Activated T-cell treated with anti-CD3 and anti-CD28 coated beads, Interleukin-2, amount 50 U/mL, for 24 hours (primary cell): ENCODE measurements around the gene CDC42SE1.

Experiments used
- DNase-seq: peaks from one replicate; pipeline ENCODE4 v3.0.0-alpha.2; 2020
- H3K27ac Mint-ChIP-seq: 2 replicates; pipeline ENCODE4 v1.8.0; 2020; ENCODE audit warnings: mild to moderate bottlenecking, mixed read lengths
- H3K27me3 Mint-ChIP-seq: 2 replicates; pipeline ENCODE4 v1.8.0; 2020; ENCODE audit warnings: mixed read lengths
- H3K36me3 Mint-ChIP-seq: 2 replicates; pipeline ENCODE4 v1.8.0; 2020; ENCODE audit warnings: low read depth, mixed read lengths
- H3K4me1 Mint-ChIP-seq: 2 replicates; pipeline ENCODE4 v1.8.0; 2020; ENCODE audit warnings: low read depth, mixed read lengths
- H3K4me3 Mint-ChIP-seq: 2 replicates; pipeline ENCODE4 v1.8.0; 2020; ENCODE audit warnings: mild to moderate bottlenecking, moderate library complexity, mixed read lengths
- H3K9me3 Mint-ChIP-seq: 2 replicates; pipeline ENCODE4 v1.8.0; 2020; ENCODE audit warnings: mixed read lengths

Gene CDC42SE1

DNA sequence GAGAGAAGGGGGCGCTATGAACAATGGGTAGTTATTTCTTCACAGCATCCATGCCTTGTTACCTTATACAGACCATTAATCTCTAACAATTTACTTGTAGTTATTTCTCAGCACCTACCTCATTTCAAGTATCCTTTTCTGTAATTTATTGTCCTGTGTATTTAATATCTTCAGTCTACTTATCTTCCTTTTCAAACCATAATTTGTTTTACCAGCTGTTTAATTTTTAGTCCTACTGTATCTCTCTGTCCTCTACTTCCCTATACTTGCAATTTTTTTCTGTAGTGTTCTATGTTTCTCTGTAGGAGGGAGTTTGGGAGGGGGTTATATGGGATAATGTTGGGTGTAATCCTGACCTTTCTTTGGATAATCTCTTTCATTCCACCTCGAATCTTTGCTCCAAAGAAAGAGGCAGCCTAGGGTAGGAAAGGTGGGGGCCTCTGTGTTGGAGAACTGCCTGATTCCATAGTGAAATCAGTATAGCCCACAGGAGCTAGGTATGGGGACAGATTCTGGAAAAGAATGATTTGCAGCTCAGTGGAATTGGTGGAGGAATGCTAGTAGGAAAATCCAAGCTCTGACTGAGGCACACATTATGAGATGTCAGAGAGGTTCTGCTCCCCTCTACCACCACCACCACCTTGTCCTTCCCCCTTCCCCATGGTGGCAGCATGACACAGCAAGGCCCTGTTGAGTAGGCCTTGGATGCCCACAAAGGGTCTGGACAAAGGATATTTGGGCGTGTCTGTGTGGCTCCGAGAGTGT, 1.4 kb upstream of the CDC42SE1 start:
- peak overlapping the region; percentile 90 for H3K4me3 Mint-ChIP-seq
- H3K4me1 Mint-ChIP-seq = peaks cover 50% of the 10 kb centered on the region
- no peaks in the 10 kb centered on the region for H3K27me3 Mint-ChIP-seq
- peaks cover 44% of the 10 kb centered on the region for H3K36me3 Mint-ChIP-seq
- peak overlapping the region; percentile 98 for H3K27ac Mint-ChIP-seq
- DNase-seq = no peak
- H3K9me3 Mint-ChIP-seq = no peaks in the 10 kb centered on the region

DNA sequence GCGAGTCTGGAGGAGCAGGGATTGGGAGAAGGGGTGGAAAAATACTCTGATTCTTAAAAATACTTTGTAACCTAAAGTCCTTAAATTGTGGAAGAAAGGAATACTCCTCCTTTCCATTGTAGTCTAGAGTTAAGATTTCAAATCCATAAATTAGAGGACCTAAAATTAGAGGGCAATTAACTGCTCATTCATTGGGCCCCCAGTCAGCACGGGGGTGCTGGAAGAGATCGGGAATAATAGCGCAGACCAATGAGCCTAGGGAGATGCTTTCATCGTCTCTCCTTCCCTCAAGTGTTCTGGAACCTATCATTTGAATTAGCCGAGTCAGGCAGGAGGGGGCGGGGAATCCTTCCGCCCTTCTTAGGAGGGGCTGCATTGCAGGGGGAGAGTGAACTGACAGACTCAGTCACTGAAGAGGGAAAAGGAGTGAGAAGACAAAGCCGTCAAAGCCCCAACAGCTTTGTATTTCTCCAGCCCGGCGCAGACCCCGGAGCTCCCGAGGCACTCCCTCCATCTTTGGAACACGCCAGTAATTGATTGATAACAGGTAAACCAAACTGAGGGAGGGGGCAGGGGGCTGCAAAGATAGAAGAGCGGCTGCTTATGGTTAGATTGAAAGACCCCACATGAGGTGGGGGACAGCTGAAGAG, 710 bp upstream of the CDC42SE1 start, which contains the start of gene MLLT11:
MLLT11 (plus strand) TSS at position 391 of the 650 bp plus-strand sequence. CDS start 6,828 bp downstream, outside the sequence.
- H3K27ac Mint-ChIP-seq = peak within 1 kb of the TSS; percentile 98
- peak within 1 kb of the TSS; percentile 90 for H3K4me3 Mint-ChIP-seq
- peaks cover 51% of the 10 kb centered on the region for H3K36me3 Mint-ChIP-seq
- H3K9me3 Mint-ChIP-seq = no peaks in the 10 kb centered on the region
- peaks cover 57% of the 10 kb centered on the region for H3K4me1 Mint-ChIP-seq
- peak; percentile 59 for DNase-seq
- H3K27me3 Mint-ChIP-seq = no peaks in the 10 kb centered on the region

DNA sequence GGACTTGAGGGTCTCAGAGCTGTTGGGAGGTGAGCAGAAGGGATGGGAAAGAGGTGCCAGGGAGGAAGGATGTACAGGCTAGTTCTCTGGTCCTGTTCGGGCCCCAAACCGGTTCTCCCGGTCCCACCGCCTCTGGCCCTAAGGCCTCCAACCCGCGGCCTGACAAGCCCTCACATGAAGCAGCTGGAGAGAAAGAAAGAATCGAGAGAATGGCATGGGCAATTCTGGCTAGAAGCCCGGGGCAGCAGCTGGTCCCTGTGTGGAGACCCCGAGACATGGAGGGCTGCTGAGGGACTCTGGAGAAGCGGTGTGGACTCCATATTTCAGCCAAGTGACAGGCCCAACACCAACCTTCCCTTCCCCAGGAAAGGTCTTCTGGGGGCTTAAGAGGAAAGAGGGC, 730 bp downstream of the CDC42SE1 start:
- peak overlapping the region; percentile 90 for H3K4me3 Mint-ChIP-seq
- H3K9me3 Mint-ChIP-seq = no peaks in the 10 kb centered on the region
- peaks cover 68% of the 10 kb centered on the region for H3K4me1 Mint-ChIP-seq
- peak overlapping the region; percentile 98 for H3K27ac Mint-ChIP-seq
- H3K36me3 Mint-ChIP-seq = peaks cover 65% of the 10 kb centered on the region
- peak; percentile 43 for DNase-seq
- no peaks in the 10 kb centered on the region for H3K27me3 Mint-ChIP-seq

- H3K36me3 Mint-ChIP-seq = peaks cover 91% of the 10 kb centered on the region
- H3K4me1 Mint-ChIP-seq = peaks cover 67% of the 10 kb centered on the region
- H3K4me3 Mint-ChIP-seq = peak overlapping the region; percentile 90
- no peaks in the 10 kb centered on the region for H3K9me3 Mint-ChIP-seq
- H3K27me3 Mint-ChIP-seq = no peaks in the 10 kb centered on the region
- H3K27ac Mint-ChIP-seq = peak overlapping the region; percentile 98
- DNase-seq = no peak
Measured at GRCh38 chr1:151056149-151056548, 3.3 kb downstream of the CDC42SE1 start.

DNA sequence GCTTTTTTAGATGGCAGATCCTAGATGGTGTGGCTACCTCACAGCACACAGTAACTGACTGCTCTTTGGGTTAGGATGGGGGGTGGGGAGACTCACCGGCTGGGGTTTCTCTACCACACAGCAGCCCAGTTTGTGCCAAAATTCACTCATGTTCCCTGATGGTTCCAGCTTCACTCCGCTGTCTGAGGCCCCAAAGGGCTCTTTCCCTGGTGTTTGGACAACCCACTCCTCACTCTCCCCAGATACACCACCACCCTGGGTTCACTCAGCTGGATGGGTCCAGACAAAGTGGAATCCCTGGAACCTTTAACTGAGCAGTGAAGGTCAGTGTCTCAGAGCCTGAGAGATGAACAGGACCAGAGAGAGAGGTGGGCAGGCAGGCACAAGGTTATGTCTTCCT, 3.8 kb downstream of the CDC42SE1 start:
- Mint-ChIP-seq H3K27me3 (no peaks in the 10 kb centered on the region), H3K36me3 (peaks cover 96% of the 10 kb centered on the region), H3K4me3 (peak overlapping the region; percentile 90), H3K27ac (peak overlapping the region; percentile 98), H3K9me3 (no peaks in the 10 kb centered on the region), H3K4me1 (peaks cover 66% of the 10 kb centered on the region)
- no peak for DNase-seq

DNA sequence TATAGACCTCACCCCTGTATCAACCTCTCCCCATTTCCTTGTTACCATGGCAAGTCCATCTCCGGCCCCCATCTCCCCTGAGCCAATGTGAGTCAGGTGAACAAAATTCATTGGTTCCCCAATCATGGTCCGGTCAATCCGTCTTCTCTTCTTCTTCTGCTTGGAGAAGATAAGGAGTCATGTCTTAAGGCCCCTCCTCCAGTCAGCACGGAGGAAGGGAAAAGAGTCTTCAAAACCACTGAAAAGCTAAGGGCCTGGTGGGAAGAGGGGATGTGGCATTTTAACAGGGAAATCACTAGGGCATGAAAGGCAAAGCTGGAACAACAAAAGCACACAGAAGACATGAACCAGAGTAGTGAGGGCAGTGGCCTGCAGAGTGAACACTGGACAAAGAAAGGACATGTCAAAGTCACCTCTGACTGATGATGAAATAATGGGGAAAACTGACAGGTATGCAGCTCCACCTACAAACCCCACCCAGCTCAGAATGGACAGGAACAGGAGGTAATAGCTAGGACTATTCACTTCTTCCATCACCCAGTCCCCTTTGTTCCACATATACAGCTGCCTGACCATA, 4.4 kb downstream of the CDC42SE1 start:
- Mint-ChIP-seq H3K36me3 (peaks cover 98% of the 10 kb centered on the region), H3K27ac (peak overlapping the region; percentile 98), H3K4me1 (peaks cover 65% of the 10 kb centered on the region)

GRCh38 chr1:151051356-151052009, 7.9 kb downstream of the CDC42SE1 start:
- Mint-ChIP-seq H3K27me3 (no peaks in the 10 kb centered on the region), H3K9me3 (no peaks in the 10 kb centered on the region), H3K27ac (peak overlapping the region; percentile 81), H3K4me1 (peaks cover 82% of the 10 kb centered on the region), H3K36me3 (peaks cover 74% of the 10 kb centered on the region), H3K4me3 (no peak overlapping the region)
- DNase-seq = no peak

More for the DNA sequence above, 4.4 kb downstream of the CDC42SE1 start:
- Mint-ChIP-seq H3K27me3 (no peaks in the 10 kb centered on the region), H3K9me3 (no peaks in the 10 kb centered on the region), H3K4me3 (peak overlapping the region; percentile 90)
- no peak for DNase-seq

DNA sequence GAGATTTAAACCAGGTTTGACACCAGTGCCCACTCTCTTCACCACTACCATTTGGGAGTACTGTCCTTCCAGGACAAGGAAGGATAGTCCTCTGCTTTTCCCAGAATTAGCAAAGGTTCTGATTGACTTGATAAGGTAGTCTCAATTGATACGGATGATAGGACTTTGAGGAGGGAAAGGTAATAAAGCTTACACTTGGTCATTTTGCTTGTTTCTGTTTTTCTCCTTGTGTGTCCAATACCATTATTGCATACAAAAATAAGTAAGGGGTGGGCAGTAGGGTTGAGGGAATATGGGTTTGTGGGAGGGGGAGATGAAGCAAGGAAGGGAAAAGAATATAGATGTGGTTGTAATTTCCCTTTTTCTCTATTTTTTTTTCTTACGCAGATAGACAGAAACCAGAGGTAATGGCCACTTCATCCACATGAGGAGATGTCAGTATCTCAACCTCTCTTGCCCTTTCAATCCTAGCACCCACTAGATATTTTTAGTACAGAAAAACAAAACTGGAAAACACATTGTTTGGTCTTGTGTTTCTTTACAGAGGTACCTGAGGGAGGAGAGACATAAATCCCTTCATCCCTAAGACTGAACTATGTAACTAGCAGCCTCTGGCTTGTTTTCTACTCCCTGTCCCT, 9.3 kb downstream of the CDC42SE1 start:
- no peaks in the 10 kb centered on the region for H3K9me3 Mint-ChIP-seq
- H3K4me1 Mint-ChIP-seq = peaks cover 76% of the 10 kb centered on the region
- DNase-seq = no peak
- H3K27me3 Mint-ChIP-seq = no peaks in the 10 kb centered on the region
- H3K27ac Mint-ChIP-seq = peak overlapping the region; percentile 81
- H3K36me3 Mint-ChIP-seq = peaks cover 66% of the 10 kb centered on the region
- H3K4me3 Mint-ChIP-seq = no peak overlapping the region

GRCh38 chr1:151049458-151049857, 10.0 kb downstream of the CDC42SE1 start:
- peak overlapping the region; percentile 25 for H3K4me3 Mint-ChIP-seq
- peaks cover 58% of the 10 kb centered on the region for H3K36me3 Mint-ChIP-seq
- no peak for DNase-seq
- H3K9me3 Mint-ChIP-seq = no peaks in the 10 kb centered on the region
- H3K27me3 Mint-ChIP-seq = no peaks in the 10 kb centered on the region
- H3K27ac Mint-ChIP-seq = peak overlapping the region; percentile 67
- peaks cover 69% of the 10 kb centered on the region for H3K4me1 Mint-ChIP-seq

GRCh38 chr1:151048645-151049032, 10.8 kb downstream of the CDC42SE1 start:
- peaks cover 50% of the 10 kb centered on the region for H3K36me3 Mint-ChIP-seq
- H3K27me3 Mint-ChIP-seq = no peaks in the 10 kb centered on the region
- peak overlapping the region; percentile 92 for H3K27ac Mint-ChIP-seq
- no peaks in the 10 kb centered on the region for H3K9me3 Mint-ChIP-seq
- peak overlapping the region; percentile 90 for H3K4me3 Mint-ChIP-seq
- H3K4me1 Mint-ChIP-seq = peaks cover 66% of the 10 kb centered on the region
- DNase-seq = no peak

- Mint-ChIP-seq H3K9me3 (no peaks in the 10 kb centered on the region), H3K4me1 (peaks cover 69% of the 10 kb centered on the region), H3K36me3 (peaks cover 45% of the 10 kb centered on the region), H3K4me3 (peak overlapping the region; percentile 90), H3K27ac (peak overlapping the region; percentile 92), H3K27me3 (no peaks in the 10 kb centered on the region)
- peak; percentile 74 for DNase-seq
Measured at GRCh38 chr1:151047925-151048644, 11.3 kb downstream of the CDC42SE1 start.

DNA sequence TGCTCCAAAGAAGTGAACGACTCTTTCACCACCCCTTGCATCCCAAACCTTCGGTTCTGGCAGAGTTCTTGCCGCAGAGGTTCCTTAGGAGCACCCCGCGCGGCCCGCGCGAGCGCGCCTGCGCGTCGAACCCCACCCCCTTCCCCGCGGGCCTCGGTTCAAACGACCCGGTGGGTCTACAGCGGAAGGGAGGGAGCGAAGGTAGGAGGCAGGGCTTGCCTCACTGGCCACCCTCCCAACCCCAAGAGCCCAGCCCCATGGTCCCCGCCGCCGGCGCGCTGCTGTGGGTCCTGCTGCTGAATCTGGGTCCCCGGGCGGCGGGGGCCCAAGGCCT, 11.9 kb downstream of the CDC42SE1 start, which contains the start of gene C1orf56:
C1orf56 (plus strand) TSS at position 161 of the 334 bp plus-strand sequence; CDS start at position 258, 97 bp downstream.
- peak; percentile 77 for DNase-seq
- Mint-ChIP-seq H3K27ac (peak within 1 kb of the TSS; percentile 92), H3K4me1 (peaks cover 71% of the 10 kb centered on the region), H3K4me3 (peak within 1 kb of the TSS; percentile 90), H3K36me3 (peaks cover 42% of the 10 kb centered on the region), H3K27me3 (no peaks in the 10 kb centered on the region), H3K9me3 (no peaks in the 10 kb centered on the region)

DNA sequence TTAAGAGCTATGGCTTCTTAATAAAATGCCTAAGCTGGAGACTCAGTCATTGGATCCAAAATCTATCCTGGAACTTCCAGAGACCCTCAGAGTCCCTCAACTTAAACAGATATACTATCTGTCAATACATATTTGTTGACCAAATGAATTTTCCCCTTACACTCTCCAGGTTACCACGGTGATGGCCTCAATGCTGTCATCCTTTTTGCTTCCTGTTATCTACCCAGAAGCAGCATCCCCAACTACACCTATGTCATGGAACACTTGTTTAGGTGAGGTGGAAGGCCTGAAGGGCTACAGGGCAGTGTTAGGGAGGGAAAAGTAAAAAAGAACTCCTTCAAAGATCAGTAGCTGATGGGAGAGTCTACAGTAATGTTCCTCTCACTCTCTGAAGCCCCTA, 16.3 kb downstream of the CDC42SE1 start:
- H3K9me3 Mint-ChIP-seq = no peaks in the 10 kb centered on the region
- DNase-seq = no peak
- no peaks in the 10 kb centered on the region for H3K27me3 Mint-ChIP-seq
- no peak overlapping the region for H3K4me3 Mint-ChIP-seq
- no peak overlapping the region for H3K27ac Mint-ChIP-seq
- H3K4me1 Mint-ChIP-seq = peaks cover 34% of the 10 kb centered on the region
- peaks cover 11% of the 10 kb centered on the region for H3K36me3 Mint-ChIP-seq
